GM12878 (cell line): ENCODE results near the gene HECTD4. TPM values are rescaled to one million over a fixed set of nuclear protein-coding genes. Genes with fewer than 3 reads are reported as not detected.

Experiments used
- ATAC-seq: fragments of 200-7000 bp; cut with Tn5 transposase; 3 replicates; pipeline ENCODE4 v1.9.1; 2020; ENCODE audit warnings: mild to moderate bottlenecking, moderate library complexity
- BruUV-seq: library from RNA; stranded (reverse); fragments of 400-500 nt; replicated peaks from 2 replicates; lab custom pipeline; 2021; lab: Mats Ljungman, UMichigan
- CTCF ChIA-PET: fragments of 300-600 bp; sonication (Branson Sonifier 250); formaldehyde crosslinking; extraction: SDS; loops from one replicate; lab custom pipeline; 2021; ENCODE audit warnings: inconsistent platforms; lab: Yijun Ruan, JAX
- POLR2A ChIA-PET: fragments of 350-600 bp; formaldehyde crosslinking; extraction: SDS; loops from one replicate; lab custom pipeline; 2021; ENCODE audit warnings: inconsistent platforms; lab: Charles Lee
- RAD21 ChIA-PET: fragments of 300-600 bp; sonication (Branson Sonifier 250); formaldehyde crosslinking; loops from one replicate; lab custom pipeline; 2023; ENCODE audit warnings: antibody characterized with exemption; ENCODE audit not compliant: unreplicated experiment; lab: Charles Lee
- SMC1A ChIA-PET: fragments of 300-600 bp; sonication (Branson Sonifier 250); formaldehyde crosslinking; loops from one replicate; lab custom pipeline; 2023; ENCODE audit not compliant: unreplicated experiment, uncharacterized antibody; lab: Charles Lee
- DNase-seq: peaks from one replicate; pipeline ENCODE4 v3.0.0-alpha.2; 2011; ENCODE audit warnings: low read depth, low spot score
- FAIRE-seq: peaks from 3 replicates; lab custom pipeline; 2011; peaks lifted over from hg19 to GRCh38; lab: Jason Lieb, UNC
- H2AFZ ChIP-seq: 2 replicates; pipeline ENCODE4 v1.6.0; 2011; ENCODE audit warnings: low read depth, low read length, control low read depth; ENCODE audit not compliant: control insufficient read depth
- H3K27ac ChIP-seq: 2 replicates; pipeline ENCODE4 v1.5.1; 2011; ENCODE audit warnings: control low read depth; ENCODE audit not compliant: control insufficient read depth, insufficient read depth
- H3K27me3 ChIP-seq, 2 experiments: replicated peaks in 1 of 2; 2 replicates each; pipeline versions ENCODE4 v1.6.0 to v1.6.1; 2011; ENCODE audit warnings: low read length in 1 of 2; ENCODE audit not compliant: control insufficient read depth in 2 of 2, insufficient read depth in 2 of 2
- H3K36me3 ChIP-seq, 2 experiments: 2 replicates each; pipeline ENCODE4 v1.5.1; 2011; ENCODE audit warnings: low read length in 1 of 2; ENCODE audit not compliant: control insufficient read depth in 2 of 2, insufficient read depth in 2 of 2
- H3K4me1 ChIP-seq: 2 replicates; pipeline ENCODE4 v1.6.1; 2011; ENCODE audit warnings: mild to moderate bottlenecking, low read length, moderate library complexity, mixed read lengths; ENCODE audit not compliant: control insufficient read depth, insufficient read depth
- H3K4me2 ChIP-seq: 2 replicates; pipeline ENCODE4 v1.6.0; 2011; ENCODE audit warnings: control low read depth; ENCODE audit not compliant: control insufficient read depth, insufficient read depth
- H3K4me3 ChIP-seq: fragments of 200-600 bp; sonication (generic); 2 replicates; pipeline ENCODE4 v1.5.1; 2016
- H3K79me2 ChIP-seq: 2 replicates; pipeline ENCODE4 v1.6.0; 2011; ENCODE audit warnings: low read length; ENCODE audit not compliant: control insufficient read depth, insufficient read depth
- H3K9ac ChIP-seq: 2 replicates; pipeline ENCODE4 v1.8.0; 2011; ENCODE audit warnings: low read length, control low read depth, mixed read lengths; ENCODE audit not compliant: control insufficient read depth, insufficient read depth
- H3K9me3 ChIP-seq: replicated peaks from 3 replicates; pipeline ENCODE4 v1.5.1; 2011; ENCODE audit warnings: mild to moderate bottlenecking, low read length; ENCODE audit not compliant: control insufficient read depth, insufficient read depth
- H4K20me1 ChIP-seq: 2 replicates; pipeline ENCODE4 v1.6.0; 2011; ENCODE audit not compliant: control insufficient read depth, insufficient read depth
- JUNB ChIP-seq: IDR thresholded peaks from 2 replicates; pipeline ENCODE4 v1.6.1; 2016; ENCODE audit warnings: antibody characterized with exemption, mild to moderate bottlenecking
- NR2C2 ChIP-seq: IDR thresholded peaks from 2 replicates; pipeline ENCODE4 v1.6.1; 2011; ENCODE audit warnings: borderline replicate concordance, low read depth; ENCODE audit not compliant: control insufficient read depth, insufficient read length
- RAD21 ChIP-seq: IDR thresholded peaks from 2 replicates; pipeline ENCODE4 v1.6.1; 2011; ENCODE audit warnings: mild to moderate bottlenecking, low read depth, low read length, moderate library complexity; ENCODE audit not compliant: insufficient read depth
- RB1 ChIP-seq: fragments of 450-650 bp; formaldehyde crosslinking; IDR thresholded peaks from 2 replicates; pipeline ENCODE4 v1.6.1; 2017; ENCODE audit warnings: mild to moderate bottlenecking, borderline replicate concordance
- ZNF217 ChIP-seq: fragments of 450-650 bp; IDR thresholded peaks from 2 replicates; pipeline ENCODE4 v1.6.1; 2017; ENCODE audit warnings: antibody characterized with exemption, mild to moderate bottlenecking
- WGBS: methylation state at CpG from one replicate; pipeline ENCODE4 v1.1.6; 2016; ENCODE audit warnings: low lambda C conversion rate; ENCODE audit not compliant: insufficient replicate concordance, insufficient coverage; ENCODE audit errors: missing lambda C conversion rate; 5-methylcytosine and 5-hydroxymethylcytosine counted together
- in situ Hi-C: fragments of 300-500 bp; cut with MboI; formaldehyde crosslinking; loops from 9 replicates; pipeline ENCODE4 v1.14.3; 2018; ENCODE audit warnings: mixed read lengths
- intact Hi-C: fragments of 100-400 bp; cut with micrococcal nuclease; formaldehyde crosslinking; loops from one replicate; pipeline ENCODE4 v1.14.2; 2022; ENCODE audit not compliant: unreplicated experiment
- polyA plus RNA-seq, 11 experiments: library from polyadenylated mRNA; depleted of rRNA in 4 of 11; unstranded in 6 of 11; stranded (reverse) in 5 of 11; fragments of >200 nt; fragmentation: Nextera tagmentation in 4 of 11; fragmentation: Illumina TruSeq in 1 of 11; extraction: Ambion mirVana in 4 of 11; extraction: Trizol in 1 of 11; gene quantifications; 1 replicate in 1 of 11; 2 replicates in 10 of 11; pipeline versions ENCODE4 v1.2.1 to v1.2.3, GENCODE V29; 2011 to 2016; ENCODE audit warnings: inconsistent platforms in 2 of 11, missing spikeins in 2 of 11, low read depth in 1 of 11
- total RNA-seq, 4 experiments: library from RNA; depleted of rRNA in 3 of 4; stranded (reverse); fragments of >200 nt in 3 of 4; fragmentation: Illumina TruSeq in 1 of 4; extraction: Trizol in 1 of 4; gene quantifications; 2 replicates each; pipeline versions ENCODE4 v1.2.1 to v1.2.3, GENCODE V29; 2013 to 2021
- TF ChIP-seq, protein P1 (sequence below): fragments of 450-650 bp; IDR thresholded peaks from 2 replicates; pipeline ENCODE4 v1.6.1; 2016; ENCODE audit warnings: mild to moderate bottlenecking, moderate library complexity, borderline replicate concordance
- TF ChIP-seq, protein P2 (sequence below), 3 experiments: IDR thresholded peaks in 2 of 3; conservative IDR thresholded peaks in 1 of 3; 2 replicates each; pipeline ENCODE4 v1.5.1; 2011; ENCODE audit warnings: low read depth in 3 of 3, low read length in 3 of 3, mild to moderate bottlenecking in 3 of 3, control low read depth in 2 of 3, moderate library complexity in 2 of 3, inconsistent platforms in 1 of 3, mixed read lengths in 1 of 3; ENCODE audit not compliant: control insufficient read depth in 2 of 3, insufficient read depth in 1 of 3; ENCODE audit errors: extremely low read depth in 1 of 3

The HECTD4 gene
- total and polyA plus RNA-seq, 10 of the 15 experiments (the other 5 are each of a cell fraction or from before 2014, with no cell fraction given), result 5.8 to 43.9 (median 17.9) TPM

DNA sequence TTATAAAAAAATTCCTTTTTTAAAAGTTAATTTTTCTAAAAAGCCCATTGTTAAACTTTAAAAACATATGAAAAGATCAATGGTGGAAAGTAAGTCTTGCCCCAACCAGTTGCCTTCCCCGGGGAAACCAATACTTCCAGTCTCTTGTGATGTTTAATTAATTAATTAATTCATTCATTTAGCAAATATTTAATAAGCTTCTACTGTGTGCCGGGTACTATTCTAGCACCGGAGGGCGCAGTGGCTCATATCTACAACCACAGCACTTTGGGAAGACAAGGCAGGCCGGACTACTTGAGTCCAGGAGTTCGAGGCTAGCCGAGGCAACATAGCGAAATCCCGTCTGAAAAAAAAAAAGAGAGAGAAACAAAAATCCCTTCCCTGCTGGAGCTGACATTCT lies 87.4 kb downstream of the HECTD4 start:
- Histone ChIP-seq H4K20me1 (no peaks in the 10 kb centered on the region), H3K9me3 (no peaks in the 10 kb centered on the region; the same call in 2 of the 3 replicates), H3K9ac (no peak overlapping the region), H3K4me2 (no peak overlapping the region), H3K4me3 (no peak overlapping the region), H3K79me2 (no peaks in the 10 kb centered on the region), H3K27ac (no peak overlapping the region), H2AFZ (no peak overlapping the region), H3K27me3 (no peaks in the 10 kb centered on the region), H3K36me3 (peaks cover 5 to 8% of the 10 kb centered on the region in 2 experiments; a peak in 3 of 4 replicates), H3K4me1 (no peaks in the 10 kb centered on the region)
- ATAC-seq (no peak), FAIRE-seq (no peak), DNase-seq (no peak)
- in situ Hi-C loops (no loop called here), intact Hi-C loops (no loop called here)
- no TSS peak for BruUV-seq
- SMC1A ChIA-PET, result interaction anchor here (0.6 kb wide), 1 partner anchor 33 kb away, joined by 4 read pairs; no protein-coding TSS in a partner anchor
- WGBS, result 97% methylated on average over 9 of the region's 9 CpGs
- CTCF ChIA-PET, result interaction anchor here (0.6 to 1.6 kb wide), 2 partner anchors 92 to 98 kb away, joined by 4 to 7 read pairs; no protein-coding TSS in a partner anchor
- TF ChIP-seq RAD21 (peak; percentile 41; the same call in 1 of the 2 replicates), NR2C2 (no peak), JUNB (no peak), RB1 (no peak), ZNF217 (no peak)
- TF ChIP-seq, protein P1, sequence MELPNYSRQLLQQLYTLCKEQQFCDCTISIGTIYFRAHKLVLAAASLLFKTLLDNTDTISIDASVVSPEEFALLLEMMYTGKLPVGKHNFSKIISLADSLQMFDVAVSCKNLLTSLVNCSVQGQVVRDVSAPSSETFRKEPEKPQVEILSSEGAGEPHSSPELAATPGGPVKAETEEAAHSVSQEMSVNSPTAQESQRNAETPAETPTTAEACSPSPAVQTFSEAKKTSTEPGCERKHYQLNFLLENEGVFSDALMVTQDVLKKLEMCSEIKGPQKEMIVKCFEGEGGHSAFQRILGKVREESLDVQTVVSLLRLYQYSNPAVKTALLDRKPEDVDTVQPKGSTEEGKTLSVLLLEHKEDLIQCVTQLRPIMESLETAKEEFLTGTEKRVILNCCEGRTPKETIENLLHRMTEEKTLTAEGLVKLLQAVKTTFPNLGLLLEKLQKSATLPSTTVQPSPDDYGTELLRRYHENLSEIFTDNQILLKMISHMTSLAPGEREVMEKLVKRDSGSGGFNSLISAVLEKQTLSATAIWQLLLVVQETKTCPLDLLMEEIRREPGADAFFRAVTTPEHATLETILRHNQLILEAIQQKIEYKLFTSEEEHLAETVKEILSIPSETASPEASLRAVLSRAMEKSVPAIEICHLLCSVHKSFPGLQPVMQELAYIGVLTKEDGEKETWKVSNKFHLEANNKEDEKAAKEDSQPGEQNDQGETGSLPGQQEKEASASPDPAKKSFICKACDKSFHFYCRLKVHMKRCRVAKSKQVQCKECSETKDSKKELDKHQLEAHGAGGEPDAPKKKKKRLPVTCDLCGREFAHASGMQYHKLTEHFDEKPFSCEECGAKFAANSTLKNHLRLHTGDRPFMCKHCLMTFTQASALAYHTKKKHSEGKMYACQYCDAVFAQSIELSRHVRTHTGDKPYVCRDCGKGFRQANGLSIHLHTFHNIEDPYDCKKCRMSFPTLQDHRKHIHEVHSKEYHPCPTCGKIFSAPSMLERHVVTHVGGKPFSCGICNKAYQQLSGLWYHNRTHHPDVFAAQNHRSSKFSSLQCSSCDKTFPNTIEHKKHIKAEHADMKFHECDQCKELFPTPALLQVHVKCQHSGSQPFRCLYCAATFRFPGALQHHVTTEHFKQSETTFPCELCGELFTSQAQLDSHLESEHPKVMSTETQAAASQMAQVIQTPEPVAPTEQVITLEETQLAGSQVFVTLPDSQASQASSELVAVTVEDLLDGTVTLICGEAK, result no peak
- TF ChIP-seq, protein P2, sequence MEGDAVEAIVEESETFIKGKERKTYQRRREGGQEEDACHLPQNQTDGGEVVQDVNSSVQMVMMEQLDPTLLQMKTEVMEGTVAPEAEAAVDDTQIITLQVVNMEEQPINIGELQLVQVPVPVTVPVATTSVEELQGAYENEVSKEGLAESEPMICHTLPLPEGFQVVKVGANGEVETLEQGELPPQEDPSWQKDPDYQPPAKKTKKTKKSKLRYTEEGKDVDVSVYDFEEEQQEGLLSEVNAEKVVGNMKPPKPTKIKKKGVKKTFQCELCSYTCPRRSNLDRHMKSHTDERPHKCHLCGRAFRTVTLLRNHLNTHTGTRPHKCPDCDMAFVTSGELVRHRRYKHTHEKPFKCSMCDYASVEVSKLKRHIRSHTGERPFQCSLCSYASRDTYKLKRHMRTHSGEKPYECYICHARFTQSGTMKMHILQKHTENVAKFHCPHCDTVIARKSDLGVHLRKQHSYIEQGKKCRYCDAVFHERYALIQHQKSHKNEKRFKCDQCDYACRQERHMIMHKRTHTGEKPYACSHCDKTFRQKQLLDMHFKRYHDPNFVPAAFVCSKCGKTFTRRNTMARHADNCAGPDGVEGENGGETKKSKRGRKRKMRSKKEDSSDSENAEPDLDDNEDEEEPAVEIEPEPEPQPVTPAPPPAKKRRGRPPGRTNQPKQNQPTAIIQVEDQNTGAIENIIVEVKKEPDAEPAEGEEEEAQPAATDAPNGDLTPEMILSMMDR (IDR thresholded peaks at IDR 0.05 in 2 of 3, conservative IDR thresholded peaks at IDR 0.05 in 1 of 3; ENCODE audit: control insufficient read depth in 2 of 3, extremely low read depth in 1 of 3, insufficient read depth in 1 of 3, low read depth in 3 of 3, low read length in 3 of 3), result peak in 1 of 3 experiments; percentile 14; a peak in 1 of 6 replicates
- POLR2A ChIA-PET, result no interaction called here
- RAD21 ChIA-PET, result interaction anchor here (2.8 kb wide), 1 partner anchor 92 kb away, joined by 10 read pairs; no protein-coding TSS in a partner anchor
